Keratinocyte (primary cell): ENCODE data around the gene SNX8.

Experiments
- EZH2 ChIP-seq: IDR thresholded peaks from one replicate; pipeline ENCODE4 v1.6.1; 2012; ENCODE audit warnings: inconsistent platforms, mild to moderate bottlenecking, low read length, moderate library complexity
- TF ChIP-seq, protein P1 (sequence below), 3 experiments: IDR thresholded peaks in 1 of 3; conservative IDR thresholded peaks in 1 of 3; optimal IDR thresholded peaks in 1 of 3; 2 replicates in 2 of 3; 3 replicates in 1 of 3; pipeline versions ENCODE3 to v1.5.1; 2011; ENCODE audit warnings: low read length in 3 of 3, mild to moderate bottlenecking in 3 of 3, moderate library complexity in 2 of 3, control low read depth in 1 of 3, inconsistent platforms in 1 of 3; ENCODE audit not compliant: insufficient read depth in 2 of 3; ENCODE audit errors: extremely low read depth in 1 of 3

DNA sequence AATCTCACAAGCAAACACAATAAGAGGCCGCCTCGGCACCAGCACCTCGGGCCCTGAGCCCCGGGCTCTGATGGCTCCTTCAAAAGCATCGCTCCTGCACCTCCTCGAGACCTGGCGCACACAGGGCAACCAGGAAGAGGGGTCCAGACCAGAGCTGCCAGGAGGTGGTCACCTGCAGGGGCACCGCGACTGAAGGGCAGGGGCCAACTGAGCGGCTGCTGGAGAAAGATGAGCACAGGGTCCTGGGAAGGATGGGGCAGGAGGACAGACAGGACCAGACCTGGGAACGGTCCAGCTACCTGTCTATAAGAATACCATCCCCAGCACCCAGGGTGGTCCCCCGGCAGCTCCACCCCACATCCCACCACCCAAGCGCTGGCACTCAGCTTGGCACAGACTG is 102.3 kb downstream of the SNX8 start:
- TF ChIP-seq, protein P1, sequence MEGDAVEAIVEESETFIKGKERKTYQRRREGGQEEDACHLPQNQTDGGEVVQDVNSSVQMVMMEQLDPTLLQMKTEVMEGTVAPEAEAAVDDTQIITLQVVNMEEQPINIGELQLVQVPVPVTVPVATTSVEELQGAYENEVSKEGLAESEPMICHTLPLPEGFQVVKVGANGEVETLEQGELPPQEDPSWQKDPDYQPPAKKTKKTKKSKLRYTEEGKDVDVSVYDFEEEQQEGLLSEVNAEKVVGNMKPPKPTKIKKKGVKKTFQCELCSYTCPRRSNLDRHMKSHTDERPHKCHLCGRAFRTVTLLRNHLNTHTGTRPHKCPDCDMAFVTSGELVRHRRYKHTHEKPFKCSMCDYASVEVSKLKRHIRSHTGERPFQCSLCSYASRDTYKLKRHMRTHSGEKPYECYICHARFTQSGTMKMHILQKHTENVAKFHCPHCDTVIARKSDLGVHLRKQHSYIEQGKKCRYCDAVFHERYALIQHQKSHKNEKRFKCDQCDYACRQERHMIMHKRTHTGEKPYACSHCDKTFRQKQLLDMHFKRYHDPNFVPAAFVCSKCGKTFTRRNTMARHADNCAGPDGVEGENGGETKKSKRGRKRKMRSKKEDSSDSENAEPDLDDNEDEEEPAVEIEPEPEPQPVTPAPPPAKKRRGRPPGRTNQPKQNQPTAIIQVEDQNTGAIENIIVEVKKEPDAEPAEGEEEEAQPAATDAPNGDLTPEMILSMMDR (optimal IDR thresholded peaks at IDR 0.05 in 1 of 3, IDR thresholded peaks at IDR 0.05 in 1 of 3, conservative IDR thresholded peaks at IDR 0.05 in 1 of 3; ENCODE audit: extremely low read depth in 1 of 3, insufficient read depth in 2 of 3, low read length in 3 of 3) = no peak
- TF ChIP-seq EZH2 = no peak
